NK-92 (cell line): ENCODE measurements around the gene ASPHD2.
"Not testable (repeated sequence)": the region's sequence is repeated elsewhere in the genome, so short reads cannot be mapped to it uniquely, and the experiment has no call there.

Source experiments
- DNase-seq: peaks from one replicate; lab custom pipeline; 2025; ENCODE audit not compliant: unreplicated experiment; lab: John Stamatoyannopoulos, UW

The ASPHD2 gene

GRCh38 chr22:26416256-26416655 is 12.8 kb upstream of the ASPHD2 start:
- DNase-seq, result no peak

DNA sequence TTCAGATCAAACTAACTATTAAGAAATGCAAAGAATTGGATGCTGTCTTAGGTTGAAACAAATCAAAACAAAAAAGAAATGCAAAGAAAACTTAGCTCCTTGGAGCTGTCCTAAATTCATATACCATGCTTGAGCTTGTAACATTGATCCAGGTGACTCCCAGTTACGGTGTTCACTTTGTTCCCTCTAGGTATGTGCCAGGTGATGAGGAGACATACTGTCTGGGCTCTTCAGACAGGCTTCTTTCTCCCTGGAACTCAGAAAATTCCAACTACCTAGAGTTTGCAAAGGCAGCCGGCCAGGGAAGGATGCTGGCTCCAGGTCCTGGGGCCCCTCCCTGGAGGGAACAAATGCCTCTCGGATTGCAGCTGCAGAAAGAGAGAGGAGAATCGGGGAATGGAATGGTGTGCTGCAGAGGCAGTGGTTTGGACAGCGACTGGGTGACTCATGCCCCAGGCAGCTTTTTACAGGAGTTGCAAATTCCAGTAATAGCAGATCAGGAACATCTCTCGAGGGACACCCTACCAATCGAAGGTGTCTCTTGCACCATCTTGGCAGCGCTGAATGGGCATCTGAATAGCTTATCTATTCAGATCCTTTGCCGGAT is 12.3 kb upstream of the ASPHD2 start:
- DNase-seq, result no peak

- DNase-seq, result no peak
Measured at GRCh38 chr22:26417406-26417805, 11.7 kb upstream of the ASPHD2 start.

- DNase-seq, result no peak
Measured at GRCh38 chr22:26418620-26419019, 10.4 kb upstream of the ASPHD2 start.

- no peak for DNase-seq
Measured at GRCh38 chr22:26426924-26427323, 2.1 kb upstream of the ASPHD2 start.

DNA sequence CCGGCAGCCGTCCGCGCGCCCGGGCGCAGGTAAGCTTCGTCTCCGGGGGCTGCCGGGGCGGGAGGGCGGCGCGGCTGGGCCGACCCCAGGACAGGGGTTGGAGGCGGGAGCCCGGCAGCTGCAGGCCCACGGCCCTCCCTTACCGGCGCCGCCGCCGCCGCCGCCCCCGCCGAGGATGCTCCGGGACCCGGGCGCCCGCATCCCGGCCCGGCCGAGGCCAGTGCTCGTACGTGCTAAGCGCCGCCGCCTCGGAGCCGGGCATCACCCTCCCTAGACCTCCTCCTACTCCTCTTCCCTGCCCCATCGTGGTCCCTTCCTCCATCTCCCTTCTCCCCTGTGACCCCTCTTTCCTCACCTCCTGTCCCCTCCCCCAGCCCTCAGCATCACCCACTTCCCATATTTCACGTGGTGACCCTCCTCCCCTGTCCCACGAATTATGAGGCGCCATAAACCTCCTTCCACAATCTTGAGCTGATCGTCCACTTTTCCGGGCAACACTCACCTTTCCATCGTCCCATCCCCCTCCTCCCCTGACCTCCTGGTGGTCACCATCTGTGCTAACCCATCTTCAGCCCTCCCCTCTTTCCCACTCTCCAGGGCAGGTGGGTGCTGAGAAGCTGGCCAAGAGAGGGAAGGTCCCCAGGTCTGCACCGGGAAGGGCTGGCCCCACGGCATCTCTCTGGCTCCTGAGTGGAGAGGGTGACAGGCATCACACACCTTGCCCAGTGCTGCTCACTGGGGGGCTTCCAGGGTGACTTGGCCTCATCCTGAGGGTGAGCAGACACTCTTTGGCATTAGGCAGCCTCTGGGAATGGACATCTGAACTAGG is 612 bp downstream of the ASPHD2 start:
- DNase-seq, result no peak

GRCh38 chr22:26430600-26430999 is 1.5 kb downstream of the ASPHD2 start:
- no peak for DNase-seq

DNA sequence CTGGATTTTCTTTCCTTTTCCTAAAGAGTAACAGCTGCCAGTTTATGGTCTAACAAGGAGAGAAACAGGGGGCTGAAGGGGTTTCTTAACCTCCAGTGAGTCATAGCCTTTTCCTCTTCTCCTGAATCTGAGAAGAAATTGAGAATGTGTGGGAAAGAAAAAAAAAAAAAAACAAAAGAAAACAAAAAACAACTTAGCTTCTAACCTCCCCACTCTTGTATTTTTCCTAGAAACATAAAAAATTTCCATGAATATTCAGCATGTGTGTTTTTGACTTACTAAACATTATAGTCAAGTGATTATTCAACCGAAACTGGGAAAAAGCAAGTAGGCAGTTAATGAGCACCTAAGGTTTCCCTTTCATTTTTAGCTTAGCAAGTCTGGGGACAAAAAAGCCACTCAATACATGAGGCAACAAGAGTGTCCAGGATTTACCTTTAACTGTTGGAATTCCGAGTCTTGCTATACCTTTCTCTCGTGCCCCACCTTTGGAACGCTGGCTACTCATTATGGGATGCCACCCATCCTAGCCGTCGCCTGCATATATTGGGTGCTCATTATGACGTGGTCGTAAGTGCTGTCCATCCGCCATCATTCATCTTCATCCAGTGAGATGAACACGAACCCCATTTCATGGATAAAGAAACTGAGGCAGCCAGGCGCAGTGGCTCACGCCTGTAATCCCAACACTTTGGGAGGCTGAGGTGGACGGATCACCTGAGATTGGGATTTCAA is 2.4 kb downstream of the ASPHD2 start:
- no peak for DNase-seq

GRCh38 chr22:26432619-26433311 is 3.7 kb downstream of the ASPHD2 start:
- no peak for DNase-seq

DNA sequence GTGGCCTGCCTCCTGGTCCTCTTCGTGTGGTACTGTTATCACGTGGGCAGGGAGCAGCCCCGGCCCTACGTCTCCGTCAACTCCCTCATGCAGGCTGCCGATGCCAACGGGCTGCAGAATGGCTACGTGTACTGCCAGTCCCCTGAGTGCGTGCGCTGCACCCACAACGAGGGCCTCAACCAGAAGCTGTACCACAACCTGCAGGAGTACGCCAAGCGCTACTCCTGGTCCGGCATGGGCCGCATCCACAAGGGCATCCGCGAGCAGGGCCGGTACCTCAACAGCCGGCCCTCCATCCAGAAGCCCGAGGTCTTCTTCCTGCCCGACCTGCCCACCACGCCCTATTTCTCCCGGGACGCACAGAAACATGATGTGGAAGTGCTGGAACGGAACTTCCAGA is 4.7 kb downstream of the ASPHD2 start:
- DNase-seq, result no peak

- DNase-seq, result no peak
Measured at GRCh38 chr22:26435327-26436093, 6.5 kb downstream of the ASPHD2 start.

DNA sequence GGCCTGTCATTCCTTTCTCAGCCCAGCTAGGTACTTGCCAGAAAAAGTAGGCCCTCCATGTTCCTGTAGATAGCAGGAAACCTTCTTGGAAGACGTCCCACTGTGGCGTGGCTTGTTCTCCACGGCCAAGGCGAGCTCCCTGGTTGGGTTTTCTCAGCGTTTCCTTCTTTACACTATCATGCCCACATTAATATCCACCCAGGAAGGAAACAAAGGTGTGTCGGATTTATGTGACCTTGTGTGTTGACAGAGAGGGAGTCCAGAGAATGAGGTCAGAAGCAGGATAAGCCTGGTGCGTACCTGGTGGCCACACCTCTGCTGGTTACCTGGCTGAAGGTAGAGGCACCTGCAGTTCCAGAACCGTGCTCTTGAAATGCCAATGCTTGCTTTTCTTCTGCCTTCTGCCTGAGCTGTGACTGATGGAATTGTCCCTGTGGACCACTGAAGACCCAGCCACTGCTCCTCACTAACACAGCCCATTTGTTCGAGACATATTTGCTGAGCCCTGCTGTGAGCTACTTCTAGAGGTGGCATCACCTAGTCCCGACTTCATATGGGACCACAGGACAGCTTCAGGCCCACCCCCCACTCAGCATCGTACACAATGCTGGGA is 7.9 kb downstream of the ASPHD2 start:
- DNase-seq, result no peak

GRCh38 chr22:26437694-26438392 is 8.8 kb downstream of the ASPHD2 start:
- DNase-seq, result no peak

- not testable (repeated sequence) for DNase-seq
Measured at GRCh38 chr22:26438776-26439175, 9.7 kb downstream of the ASPHD2 start.

GRCh38 chr22:26439559-26439958 is 10.5 kb downstream of the ASPHD2 start:
- no peak for DNase-seq

DNA sequence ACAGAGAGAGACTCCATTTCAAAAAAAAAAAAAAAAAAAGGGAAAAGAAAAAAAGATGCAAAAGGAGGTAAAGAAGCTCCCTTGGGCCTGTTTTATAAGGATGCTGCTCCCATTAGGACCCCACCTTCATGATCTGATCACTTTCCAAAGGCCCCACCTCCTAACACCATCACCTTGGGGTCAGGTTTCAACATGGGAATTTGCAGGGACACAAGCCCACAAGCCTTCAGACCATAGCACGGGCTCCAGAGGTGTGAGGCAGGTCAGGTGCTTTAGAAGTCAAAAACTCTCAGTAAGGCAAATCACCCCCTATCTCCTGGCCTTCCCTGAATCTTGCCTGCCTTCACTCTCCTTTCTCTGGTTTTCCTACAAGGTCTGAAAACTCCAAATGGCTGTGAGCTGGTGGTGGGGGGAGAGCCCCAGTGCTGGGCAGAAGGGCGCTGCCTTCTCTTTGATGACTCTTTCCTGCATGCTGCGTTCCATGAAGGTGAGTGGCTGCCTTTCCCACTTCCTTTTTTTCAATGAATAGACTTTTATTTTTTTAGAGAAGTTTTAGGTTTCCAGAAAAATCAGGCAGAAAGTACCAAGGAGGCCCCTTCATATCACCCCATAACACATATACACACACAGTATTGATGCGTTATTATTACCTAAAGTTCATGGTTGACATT is 13.2 kb downstream of the ASPHD2 start:
- DNase-seq, result no peak

- DNase-seq, result no peak
Measured at GRCh38 chr22:26443901-26444690, 15.0 kb downstream of the ASPHD2 start.

DNA sequence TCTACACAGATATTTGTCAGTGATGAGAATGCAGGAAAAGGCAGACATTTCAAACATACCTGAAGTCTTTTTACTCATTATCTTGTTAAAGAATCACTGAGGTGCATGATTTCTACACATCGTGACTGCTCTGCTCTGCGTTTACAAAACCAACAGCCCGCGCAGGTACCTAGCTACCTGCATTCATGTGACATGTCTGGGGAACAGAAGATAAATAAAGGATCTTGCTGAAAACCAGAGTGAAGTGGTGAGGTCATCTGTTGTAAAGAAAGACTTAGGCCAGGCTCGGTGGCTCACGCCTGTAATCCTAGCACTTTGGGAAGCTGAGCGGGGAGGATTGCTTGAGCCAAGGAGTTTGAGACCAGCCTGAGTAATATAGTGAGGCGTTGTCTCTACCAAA is 15.7 kb downstream of the ASPHD2 start:
- no peak for DNase-seq
